Effector CD4-positive, alpha-beta T cell (primary cell): ENCODE data around the gene PRKAB1.

Experiments used
- DNase-seq: peaks from one replicate; pipeline ENCODE4 v3.0.0-alpha.2; 2020

The PRKAB1 gene

DNA sequence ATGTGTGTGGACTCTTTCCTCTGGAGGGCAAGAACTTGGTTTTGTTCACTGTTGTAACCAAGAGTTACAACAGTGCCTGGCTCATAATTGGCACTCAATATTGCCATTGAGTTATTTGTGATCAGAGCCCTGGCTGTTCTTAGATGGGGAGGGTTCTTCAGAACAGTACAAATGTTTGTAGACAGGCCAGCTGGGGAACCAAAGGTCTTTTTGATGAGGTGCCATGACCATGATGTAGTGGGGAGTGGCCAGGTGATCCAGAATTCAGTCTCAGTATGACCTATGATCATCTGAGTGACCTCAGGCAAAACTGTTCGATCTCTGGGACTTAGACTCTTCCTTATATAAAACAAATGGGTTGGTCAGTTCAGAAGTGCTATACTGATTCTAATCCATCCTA, 3.3 kb upstream of the PRKAB1 start:
- no peak for DNase-seq

DNA sequence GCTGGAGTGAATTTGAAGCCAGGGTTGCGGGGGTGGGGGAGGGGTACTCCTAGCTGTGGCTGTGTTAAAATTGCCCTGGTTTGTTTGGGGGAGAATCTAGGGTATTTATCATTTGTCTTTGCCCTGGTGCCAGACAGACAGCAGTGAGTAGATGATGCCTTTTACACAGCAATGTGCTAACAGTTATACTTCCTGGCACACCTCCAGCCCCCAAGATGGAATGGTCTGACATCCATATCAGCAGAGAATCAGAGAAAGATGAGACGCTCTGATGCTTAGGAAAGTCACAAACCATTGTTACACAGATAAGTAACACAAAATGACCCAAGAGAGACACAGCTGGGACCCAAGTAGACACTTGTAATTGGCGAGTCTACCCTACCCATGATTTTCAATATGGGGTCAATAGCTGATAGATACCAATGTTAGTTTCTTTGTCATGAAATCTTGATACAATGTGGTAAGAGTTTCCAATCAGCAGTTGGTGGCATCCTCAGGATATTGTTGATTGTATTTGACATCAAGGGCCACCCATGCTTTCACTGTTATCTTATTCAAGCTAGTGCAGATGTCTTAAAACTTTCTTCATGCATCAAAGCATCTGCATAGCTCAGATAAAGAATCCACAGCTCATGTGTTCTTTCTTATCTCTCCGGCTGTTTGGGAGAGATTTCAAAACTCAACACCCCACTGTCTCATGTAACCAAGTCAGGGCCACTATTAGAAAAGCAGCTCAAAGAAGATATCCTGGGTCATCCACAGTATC, 2.6 kb upstream of the PRKAB1 start:
- DNase-seq, result no peak

DNA sequence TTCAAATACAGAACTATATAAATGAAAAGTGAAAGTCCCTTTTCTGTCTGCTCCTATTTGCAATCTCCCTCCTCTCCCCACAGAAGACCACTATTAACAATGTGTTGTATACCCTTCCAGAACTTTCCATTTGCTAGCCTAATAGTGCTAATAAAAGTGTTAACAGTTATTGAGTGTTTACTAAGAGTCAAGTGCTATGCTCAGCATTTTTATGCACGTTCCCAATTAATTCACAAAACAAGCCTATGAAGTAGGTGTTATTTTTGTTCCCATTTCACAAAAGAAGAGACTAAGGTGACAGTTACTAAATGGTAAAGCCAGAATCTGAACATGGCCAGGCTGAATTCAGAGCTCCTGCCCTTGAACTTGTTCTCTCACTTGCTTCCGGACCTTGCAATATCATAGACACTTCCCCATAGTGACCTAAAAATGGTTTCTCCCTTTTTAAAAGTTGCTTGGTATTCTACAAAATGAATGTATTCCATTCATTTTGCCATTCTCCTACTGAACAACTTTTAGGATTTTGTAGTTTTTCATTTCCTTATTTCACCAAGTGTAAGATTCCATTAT, 1.6 kb upstream of the PRKAB1 start:
- no peak for DNase-seq

GRCh38 chr12:119666900-119667576, 895 bp upstream of the PRKAB1 start:
- DNase-seq, result no peak

- DNase-seq, result no peak
These were observed 450 bp downstream of the PRKAB1 start for GRCh38 chr12:119668324-119668841.

DNA sequence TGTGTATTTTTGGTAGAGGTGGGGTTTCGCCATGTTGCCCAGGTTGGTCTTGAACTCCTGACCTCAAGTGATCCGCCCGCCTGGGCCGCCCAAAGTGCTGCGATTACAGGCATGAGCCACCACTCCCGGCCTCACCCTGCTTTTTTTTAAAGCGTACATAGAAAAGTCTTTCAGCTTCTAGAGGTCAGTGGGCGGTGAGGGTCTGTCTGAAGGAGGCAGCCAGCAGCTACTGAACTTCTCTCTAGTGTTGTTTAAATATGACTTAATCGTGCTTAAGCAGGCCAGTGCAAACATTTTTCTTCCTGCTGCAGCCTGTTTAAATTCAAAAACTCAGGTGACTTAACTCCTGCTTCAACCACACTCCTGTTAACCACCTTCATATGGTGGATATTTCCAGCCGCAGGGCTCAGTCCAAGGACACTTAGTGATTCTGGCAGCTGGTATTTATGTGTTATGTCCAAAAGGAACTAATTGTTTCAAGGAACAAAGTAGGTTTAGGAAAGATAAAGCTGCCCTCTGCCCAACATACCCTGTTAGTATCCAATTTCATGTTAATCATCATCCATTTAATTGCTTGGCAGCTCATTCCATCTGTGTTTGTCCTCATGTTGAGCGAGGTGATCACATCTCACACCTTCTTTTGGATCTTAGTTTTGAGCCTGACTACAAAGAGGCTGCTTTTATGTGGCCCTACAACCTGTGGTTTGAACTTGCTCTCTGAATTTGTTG, 2.0 kb downstream of the PRKAB1 start:
- no peak for DNase-seq

GRCh38 chr12:119671070-119671469, 3.1 kb downstream of the PRKAB1 start:
- DNase-seq, result no peak

DNA sequence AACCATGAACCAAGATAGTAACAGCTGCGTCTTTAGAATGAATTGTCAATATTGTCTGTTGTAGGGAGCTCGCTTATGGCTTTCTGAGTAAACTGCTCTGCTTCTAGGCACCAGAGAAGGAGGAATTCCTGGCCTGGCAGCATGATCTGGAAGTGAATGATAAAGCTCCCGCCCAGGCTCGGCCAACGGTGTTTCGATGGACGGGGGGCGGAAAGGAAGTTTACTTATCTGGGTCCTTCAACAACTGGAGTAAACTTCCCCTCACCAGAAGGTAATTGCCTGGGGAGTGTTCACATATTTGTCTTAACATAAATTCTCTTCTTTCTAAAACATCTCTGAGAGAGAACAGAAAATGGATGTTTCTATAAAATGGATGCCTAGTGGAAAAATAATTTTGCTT, 4.3 kb downstream of the PRKAB1 start:
- no peak for DNase-seq

GRCh38 chr12:119673634-119674033, 5.7 kb downstream of the PRKAB1 start:
- no peak for DNase-seq

DNA sequence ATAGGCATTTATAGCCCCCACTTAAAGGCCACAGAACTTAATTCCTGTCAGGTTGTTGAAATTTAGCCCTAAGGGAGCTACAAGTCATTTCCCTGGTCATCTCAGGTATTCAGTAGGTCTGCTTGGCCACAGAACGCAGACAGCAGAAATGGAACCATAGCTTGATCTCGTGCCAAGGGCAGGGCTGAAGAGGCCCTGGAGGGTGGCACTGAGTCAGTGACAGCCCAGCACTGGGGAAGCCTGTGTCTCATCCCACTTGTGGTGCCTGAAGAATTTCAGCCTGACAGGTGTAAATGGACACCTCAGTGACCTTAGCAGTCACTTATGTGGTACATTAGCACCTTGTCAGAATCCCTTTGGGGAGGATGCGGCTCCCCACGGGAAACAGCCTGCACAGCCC, 6.6 kb downstream of the PRKAB1 start:
- no peak for DNase-seq

DNA sequence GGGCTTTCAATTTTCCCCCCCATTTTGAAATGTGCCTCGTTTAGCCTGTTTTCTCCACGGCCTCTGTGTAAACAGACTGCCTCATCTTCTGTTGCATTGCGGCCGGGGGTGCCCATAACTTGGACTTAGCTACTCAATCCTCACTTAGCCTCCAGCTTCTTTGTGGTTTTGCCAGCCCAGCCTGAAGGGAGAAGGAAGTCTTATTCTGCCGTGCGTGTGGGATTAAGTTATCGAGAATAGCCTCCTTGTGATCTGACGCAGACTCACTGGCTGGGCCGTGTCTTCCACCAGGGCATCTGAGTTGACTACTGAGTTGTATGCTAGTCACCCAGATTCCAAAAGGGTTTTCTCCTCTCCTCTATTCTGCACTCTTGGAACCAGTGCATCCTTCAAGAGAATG, 8.1 kb downstream of the PRKAB1 start:
- no peak for DNase-seq

DNA sequence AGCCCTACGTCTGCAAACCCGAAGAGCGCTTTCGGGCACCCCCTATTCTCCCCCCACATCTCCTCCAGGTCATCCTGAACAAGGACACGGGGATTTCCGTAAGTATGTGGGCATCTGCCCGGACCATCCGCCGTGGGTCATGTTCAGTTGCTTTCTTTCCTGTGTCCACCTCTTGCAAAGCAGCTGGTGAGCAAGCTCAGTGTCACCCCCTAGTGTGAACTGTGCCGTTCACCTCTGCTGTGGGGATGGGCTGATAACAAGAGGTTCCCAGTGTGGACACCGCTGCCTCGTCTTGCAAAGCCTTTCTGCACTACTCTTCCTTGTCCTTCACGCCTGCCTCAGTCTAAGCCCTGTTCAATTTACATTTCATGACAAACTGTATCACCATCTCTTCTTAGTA, 8.6 kb downstream of the PRKAB1 start:
- no peak for DNase-seq

- DNase-seq, result no peak
These were observed 10.5 kb downstream of the PRKAB1 start for GRCh38 chr12:119678459-119678858.

DNA sequence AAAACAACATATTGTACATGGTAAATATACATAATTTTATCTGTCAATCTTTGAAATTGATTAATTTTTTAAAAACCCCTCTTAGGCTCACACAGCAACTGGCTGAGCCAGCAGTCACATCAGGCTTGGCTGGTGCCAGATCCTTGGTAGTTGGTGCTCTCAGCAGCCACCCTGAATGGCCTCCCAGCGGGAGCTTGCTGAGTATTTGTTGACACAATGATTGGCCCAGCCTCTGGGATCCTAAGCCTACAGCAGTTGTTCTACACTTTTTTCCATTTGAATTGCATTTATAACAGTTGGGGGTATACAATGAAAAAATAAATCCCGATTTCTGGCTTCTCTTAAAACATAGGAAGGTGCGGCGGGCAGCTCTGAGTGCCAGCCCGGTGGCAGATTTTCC, 11.1 kb downstream of the PRKAB1 start:
- DNase-seq, result no peak

- DNase-seq, result no peak
These were observed 11.6 kb downstream of the PRKAB1 start for GRCh38 chr12:119679490-119679889.

DNA sequence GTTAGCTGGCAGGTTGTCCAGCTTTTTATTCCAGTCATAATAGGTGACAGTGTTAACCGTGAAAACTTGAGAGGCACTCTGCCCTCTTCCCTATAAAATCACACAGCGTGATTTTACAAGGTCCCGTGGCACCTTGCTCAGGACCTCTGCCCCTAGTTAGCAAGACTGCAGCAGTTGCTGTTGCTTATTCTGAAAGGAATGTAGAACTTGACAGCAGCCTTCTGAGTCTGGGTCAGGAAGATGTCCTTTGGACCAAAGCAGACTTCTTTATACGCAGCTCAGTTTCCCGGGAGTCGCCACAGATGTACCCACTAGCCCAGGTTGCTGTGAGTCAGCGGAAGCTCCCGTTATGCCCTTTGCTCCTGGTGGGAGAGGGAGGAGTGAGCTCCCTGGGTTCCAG, 13.2 kb downstream of the PRKAB1 start:
- DNase-seq, result no peak

GRCh38 chr12:119681728-119682638, 14.1 kb downstream of the PRKAB1 start:
- no peak for DNase-seq

DNA sequence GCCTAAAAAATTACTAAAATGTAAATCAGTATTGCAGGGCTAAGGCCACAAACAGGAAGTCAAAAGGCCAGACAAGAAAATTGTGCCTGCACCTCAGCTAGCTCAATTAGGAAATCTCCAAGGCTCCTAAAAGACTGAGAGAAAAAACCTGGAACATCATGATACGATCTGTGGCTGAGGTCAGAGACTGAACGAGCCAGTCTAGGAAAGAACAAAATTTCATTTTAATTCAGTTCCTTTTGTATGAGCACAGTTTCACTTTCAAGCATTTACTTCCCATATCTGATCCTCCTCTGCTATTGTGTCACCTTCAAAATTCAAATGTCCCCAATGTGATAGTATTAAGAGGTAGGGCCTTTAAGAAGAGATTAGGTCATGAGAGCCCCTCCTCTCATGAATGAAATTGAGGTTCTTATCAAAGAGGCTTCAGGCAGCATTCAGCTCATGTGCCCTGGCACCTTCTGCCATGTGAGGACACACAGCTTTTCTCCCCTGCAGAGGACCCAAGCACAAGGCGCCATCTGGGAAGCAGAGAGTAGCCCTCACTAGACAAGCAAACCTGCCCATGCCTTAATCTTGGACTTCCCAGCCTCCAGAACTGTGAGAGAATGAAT, 14.8 kb downstream of the PRKAB1 start:
- DNase-seq, result no peak

- DNase-seq, result no peak
These were observed 15.5 kb downstream of the PRKAB1 start for GRCh38 chr12:119683413-119683812.

GRCh38 chr12:119683816-119684215, 15.9 kb downstream of the PRKAB1 start:
- no peak for DNase-seq

- no peak for DNase-seq
These were observed 16.9 kb downstream of the PRKAB1 start for GRCh38 chr12:119684711-119685369.
